Lower leg skin (tissue), 4 donors: ENCODE data around the gene NDST1. TPM values are rescaled to one million over a fixed set of nuclear protein-coding genes. Genes with fewer than 3 reads are reported as not detected.

Experiments
- DNase-seq, 2 donors: peaks; one replicate each; pipeline ENCODE4 v3.0.0-alpha.2; 2019; ENCODE audit warnings: low spot score in 2 of 2
- H3K4me3 ChIP-seq: fragments of 200-600 bp; sonication (generic); 2 replicates; pipeline ENCODE4 v1.5.1; 2017; ENCODE audit warnings: mild to moderate bottlenecking, low read depth; ENCODE audit not compliant: poor library complexity, severe bottlenecking
- CTCF ChIP-seq, 3 donors: fragments of 450-650 bp; IDR thresholded peaks; one replicate each; pipeline ENCODE4 v1.5.1; 2016; ENCODE audit warnings: antibody characterized with exemption in 3 of 3, mild to moderate bottlenecking in 3 of 3, moderate library complexity in 2 of 3
- POLR2A ChIP-seq, 2 donors: fragments of 450-650 bp; IDR thresholded peaks; one replicate each; pipeline ENCODE4 v1.6.1; 2016 to 2017; ENCODE audit warnings: antibody characterized with exemption in 2 of 2, mild to moderate bottlenecking in 1 of 2, moderate library complexity in 1 of 2
- WGBS, 2 donors: methylation state at CpG; one replicate each; pipeline ENCODE4 v1.1.5; 2018; 5-methylcytosine and 5-hydroxymethylcytosine counted together
- intact Hi-C: fragments of 100-400 bp; cut with DNase I; formaldehyde crosslinking; loops from one replicate; pipeline ENCODE4 v1.15.0; 2023; ENCODE audit warnings: low total_unique reads
- total RNA-seq, 4 donors: library from RNA; depleted of rRNA; stranded (reverse); fragments of >200 nt; gene quantifications; one replicate each; pipeline ENCODE4 v1.1.0, GENCODE V29; 2016

Gene NDST1
- total RNA-seq, 4 donors from 2014 or later, result 62.9 to 127 (median 115) TPM

DNA sequence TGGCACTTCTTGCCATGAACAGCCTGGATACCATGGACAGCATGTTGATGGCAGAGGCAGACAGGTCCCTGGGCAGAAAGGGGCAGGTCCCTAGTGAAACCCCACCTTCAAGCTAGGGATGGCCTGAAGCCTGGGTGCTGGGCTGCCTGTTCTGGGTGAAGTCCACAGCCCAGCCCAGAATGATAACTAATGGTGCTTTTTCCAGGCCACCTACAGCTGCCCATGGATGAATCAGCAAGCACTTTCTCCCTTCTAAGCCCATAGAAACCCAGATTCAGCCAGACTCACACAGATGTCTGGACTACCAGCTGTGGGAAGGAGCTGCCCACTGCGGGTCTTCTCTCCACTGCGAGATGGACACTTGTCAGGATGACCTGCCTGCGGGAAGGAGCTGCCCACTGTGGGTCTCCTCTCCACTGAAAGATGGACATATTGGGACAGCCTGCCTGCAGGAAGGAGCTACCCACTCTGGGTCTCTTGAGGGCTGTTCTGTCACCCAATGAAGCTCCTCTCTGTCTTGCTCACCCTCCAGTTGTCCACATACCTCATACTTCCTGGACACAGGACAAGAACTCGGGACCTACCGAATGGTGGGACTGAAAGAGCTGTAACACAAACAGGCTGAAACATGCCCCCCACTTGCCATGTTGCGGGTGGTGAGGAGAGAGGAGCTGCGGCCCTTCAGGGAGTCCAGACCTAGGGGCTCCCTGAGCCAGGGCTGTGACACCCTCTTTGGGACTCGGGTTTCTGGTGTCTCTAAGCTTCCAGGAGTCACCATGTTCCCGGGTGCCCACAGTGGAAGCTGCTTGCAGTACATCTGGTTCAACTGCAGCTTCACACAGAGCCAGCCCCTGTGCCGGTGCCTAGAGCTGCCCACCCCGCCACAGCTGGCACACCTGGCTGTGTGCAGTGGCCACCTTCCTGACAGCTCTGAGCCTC lies 71.8 kb downstream of the NDST1 start:
- DNase-seq, result no peak
- no peak overlapping the region for H3K4me3 ChIP-seq
- intact Hi-C loops, result no loop called here
- no peak for TF ChIP-seq CTCF (IDR thresholded peaks at IDR 0.05)
- TF ChIP-seq POLR2A (IDR thresholded peaks at IDR 0.05), result no peak
- 88 to 90% methylated on average over 10 to 11 of the region's 11 CpGs for WGBS, 2 donors

DNA sequence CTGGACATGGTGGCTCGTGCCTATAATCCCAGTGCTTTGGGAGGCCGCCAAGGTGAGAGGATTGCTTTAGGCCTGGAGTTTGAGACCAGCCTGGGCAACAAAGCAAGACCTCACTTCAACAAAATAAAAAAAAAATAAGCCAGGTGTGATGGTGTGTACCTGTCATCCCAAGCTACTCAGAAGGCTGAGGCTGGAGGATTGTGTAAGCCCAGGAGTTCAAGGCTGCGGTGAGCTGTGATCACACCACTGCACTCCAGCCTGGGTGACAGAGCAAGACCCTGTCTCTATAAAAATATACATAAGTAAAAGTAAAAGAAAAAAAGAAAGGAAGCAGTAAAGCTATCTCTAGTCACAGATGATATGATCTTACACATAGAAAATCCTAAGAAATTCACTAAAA lies 73.0 kb downstream of the NDST1 start:
- 88 to 90% methylated on average over 3 of the region's 3 CpGs for WGBS, 2 donors
- no peak for TF ChIP-seq CTCF (IDR thresholded peaks at IDR 0.05)
- TF ChIP-seq POLR2A (IDR thresholded peaks at IDR 0.05), result no peak
- no peak for DNase-seq
- H3K4me3 ChIP-seq, result no peak overlapping the region
- intact Hi-C loops, result no loop called here

GRCh38 chr5:150582241-150583109 lies 74.5 kb downstream of the NDST1 start:
- TF ChIP-seq POLR2A (IDR thresholded peaks at IDR 0.05) (no peak), CTCF (IDR thresholded peaks at IDR 0.05) (no peak)
- no peak for DNase-seq
- intact Hi-C loops, result no loop called here
- WGBS, 2 donors, result 39 to 48% methylated on average over 13 to 19 of the region's 19 CpGs
- no peak overlapping the region for H3K4me3 ChIP-seq

DNA sequence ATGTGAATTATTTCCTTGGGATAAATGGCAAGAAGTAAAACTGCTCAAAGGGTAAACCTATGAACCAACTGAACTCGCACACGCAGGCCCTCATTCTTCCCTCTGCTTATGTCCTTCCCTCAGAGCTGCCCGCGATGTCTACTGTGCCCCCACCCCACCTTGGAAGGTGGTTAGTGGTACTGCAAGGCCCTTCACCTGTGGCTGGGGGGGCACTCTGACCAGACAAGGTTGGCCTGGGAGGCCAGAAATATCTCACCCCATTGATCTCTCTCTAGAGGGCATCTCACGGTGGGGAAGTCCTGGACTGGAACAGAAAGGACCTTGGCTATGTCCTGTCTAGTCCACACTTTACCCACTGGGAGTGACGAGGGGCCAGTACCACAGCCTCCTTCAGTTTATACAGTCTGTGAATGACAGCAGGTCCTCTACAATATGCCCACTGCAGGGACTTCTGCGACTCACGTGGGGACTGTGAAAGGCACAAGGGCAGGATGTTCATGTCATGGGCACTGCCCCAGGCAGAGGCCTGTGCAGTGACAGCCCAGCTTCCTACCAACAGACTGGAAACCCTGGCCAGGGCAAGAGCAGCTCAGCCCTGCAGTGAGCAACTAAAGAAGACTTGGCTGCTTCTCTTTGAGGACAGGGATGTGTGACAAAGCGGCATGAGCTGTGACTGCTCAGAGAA lies 75.8 kb downstream of the NDST1 start:
- no peak overlapping the region for H3K4me3 ChIP-seq
- DNase-seq, result no peak
- TF ChIP-seq POLR2A (IDR thresholded peaks at IDR 0.05) (no peak), CTCF (IDR thresholded peaks at IDR 0.05) (no peak)
- intact Hi-C loops, result no loop called here
- 70 to 74% methylated on average over 9 of the region's 9 CpGs for WGBS, 2 donors

- TF ChIP-seq POLR2A (IDR thresholded peaks at IDR 0.05) (no peak), CTCF (IDR thresholded peaks at IDR 0.05) (no peak)
- H3K4me3 ChIP-seq, result no peak overlapping the region
- intact Hi-C loops, result no loop called here
- DNase-seq, result no peak
- WGBS, 2 donors, result 91 to 93% methylated on average over 12 of the region's 12 CpGs
These were observed 76.8 kb downstream of the NDST1 start for GRCh38 chr5:150584556-150585335.
